H1 (cell line): ENCODE data around the gene CPA1. TPM values are rescaled to one million over a fixed set of nuclear protein-coding genes. Genes with fewer than 3 reads are reported as not detected.

Experiments used
- CTCF ChIA-PET: fragments of 300-600 bp; sonication (Branson Sonifier 250); formaldehyde crosslinking; loops from one replicate; lab custom pipeline; 2021; ENCODE audit not compliant: partially characterized antibody; lab: Charles Lee
- POLR2A ChIA-PET: fragments of 300-600 bp; sonication (Branson Sonifier 250); formaldehyde crosslinking; loops from one replicate; lab custom pipeline; 2021; ENCODE audit warnings: inconsistent platforms; ENCODE audit not compliant: partially characterized antibody; lab: Charles Lee
- DNase-seq, 2 experiments: peaks; one replicate each; pipeline versions ENCODE4 v3.0.0 to v3.0.0-alpha.2; 2010 to 2022; ENCODE audit warnings: low spot score in 2 of 2, low read depth in 1 of 2, mixed read lengths in 1 of 2
- FAIRE-seq: peaks from 2 replicates; lab custom pipeline; 2011; peaks lifted over from hg19 to GRCh38; lab: Jason Lieb, UNC
- H2AFZ ChIP-seq: 2 replicates; pipeline ENCODE4 v1.8.1; 2012; ENCODE audit warnings: low read length, inconsistent platforms
- H2AK5ac ChIP-seq: 2 replicates; pipeline ENCODE4 v1.6.1; 2013; ENCODE audit warnings: low read depth, low read length
- H2BK120ac ChIP-seq: replicated peaks from 2 replicates; pipeline ENCODE3; 2013; ENCODE audit warnings: low read depth, low read length, inconsistent platforms
- H2BK12ac ChIP-seq: 2 replicates; pipeline ENCODE4 v1.6.1; 2013; ENCODE audit warnings: low read depth, low read length
- H2BK15ac ChIP-seq: 2 replicates; pipeline ENCODE4 v1.6.1; 2013; ENCODE audit warnings: low read length
- H2BK20ac ChIP-seq: 2 replicates; pipeline ENCODE4 v1.6.1; 2013; ENCODE audit warnings: low read length
- H2BK5ac ChIP-seq: 2 replicates; pipeline ENCODE4 v1.6.1; 2013; ENCODE audit warnings: low read depth, low read length
- H3K14ac ChIP-seq: 2 replicates; pipeline ENCODE4 v1.6.1; 2013; ENCODE audit warnings: inconsistent platforms; ENCODE audit not compliant: insufficient read length
- H3K18ac ChIP-seq: 2 replicates; pipeline ENCODE4 v1.6.1; 2013; ENCODE audit warnings: low read length; ENCODE audit errors: extremely low read depth
- H3K23ac ChIP-seq: 2 replicates; pipeline ENCODE4 v1.6.1; 2013; ENCODE audit warnings: inconsistent platforms; ENCODE audit not compliant: insufficient read length
- H3K23me2 ChIP-seq: 2 replicates; pipeline ENCODE4 v1.6.1; 2013; ENCODE audit warnings: low read depth, low read length
- H3K27ac ChIP-seq: 2 replicates; pipeline ENCODE4 v1.6.1; 2011; ENCODE audit warnings: low read depth, low read length, inconsistent platforms
- H3K27me3 ChIP-seq, 4 experiments: replicated peaks in 1 of 4; 1 replicate in 1 of 4; 2 replicates in 3 of 4; pipeline versions ENCODE4 v1.6.1 to v1.8.1; 2011 to 2013; ENCODE audit warnings: low read length in 3 of 4, mild to moderate bottlenecking in 3 of 4, inconsistent platforms in 2 of 4, mixed read lengths in 2 of 4, moderate library complexity in 1 of 4; ENCODE audit not compliant: control insufficient read depth in 3 of 4, insufficient read depth in 3 of 4; ENCODE audit errors: extremely low read depth in 1 of 4
- H3K36me3 ChIP-seq, 4 experiments: 2 replicates each; pipeline versions ENCODE4 v1.6.1 to v1.8.1; 2011 to 2013; ENCODE audit warnings: mild to moderate bottlenecking in 4 of 4, low read length in 3 of 4, moderate library complexity in 2 of 4, control low read depth in 1 of 4, inconsistent platforms in 1 of 4; ENCODE audit not compliant: insufficient read depth in 4 of 4, control insufficient read depth in 2 of 4
- H3K4ac ChIP-seq: replicated peaks from 2 replicates; pipeline ENCODE3; 2013; ENCODE audit warnings: low read length, low read depth, mixed read lengths, inconsistent platforms; ENCODE audit not compliant: insufficient read length
- H3K4me1 ChIP-seq, 4 experiments: replicated peaks in 1 of 4; 1 replicate in 1 of 4; 2 replicates in 3 of 4; pipeline versions ENCODE4 v1.6.1 to v1.8.1; 2011 to 2013; ENCODE audit warnings: low read length in 3 of 4, inconsistent platforms in 2 of 4, mixed read lengths in 1 of 4; ENCODE audit not compliant: insufficient read depth in 4 of 4, control insufficient read depth in 3 of 4
- H3K4me2 ChIP-seq, 2 experiments: 2 replicates each; pipeline versions ENCODE4 v1.6.1 to v1.8.1; 2011 to 2013; ENCODE audit warnings: low read depth in 2 of 2, low read length in 2 of 2, control low read depth in 1 of 2, inconsistent platforms in 1 of 2, mild to moderate bottlenecking in 1 of 2; ENCODE audit not compliant: insufficient read depth in 1 of 2
- H3K4me3 ChIP-seq, 4 experiments: fragments of 200-600, 300-600 bp in 1 of 4; sonication (generic), shearing (Covaris generic), sonication (Bioruptor Twin) in 1 of 4; 2 replicates each; pipeline versions ENCODE4 v1.5.1 to v1.8.1; 2011 to 2016; ENCODE audit warnings: low read length in 4 of 4, low read depth in 3 of 4, control low read depth in 2 of 4, inconsistent platforms in 2 of 4, mild to moderate bottlenecking in 2 of 4, mixed read lengths in 1 of 4, moderate library complexity in 1 of 4; ENCODE audit not compliant: insufficient read depth in 2 of 4; ENCODE audit errors: extremely low read depth in 1 of 4
- H3K56ac ChIP-seq: replicated peaks from 2 replicates; pipeline ENCODE3; 2013; ENCODE audit warnings: low read depth, mild to moderate bottlenecking, mixed read lengths, low read length, inconsistent platforms; ENCODE audit not compliant: insufficient read length
- H3K79me1 ChIP-seq: 2 replicates; pipeline ENCODE4 v1.6.1; 2013; ENCODE audit warnings: low read depth, low read length, control low read depth
- H3K79me2 ChIP-seq, 2 experiments: 2 replicates each; pipeline versions ENCODE4 v1.6.1 to v1.8.1; 2012 to 2013; ENCODE audit warnings: low read length in 2 of 2, mild to moderate bottlenecking in 2 of 2, inconsistent platforms in 1 of 2; ENCODE audit not compliant: insufficient read depth in 2 of 2, control insufficient read depth in 1 of 2
- H3K9ac ChIP-seq, 4 experiments: replicated peaks in 1 of 4; 1 replicate in 1 of 4; 2 replicates in 3 of 4; pipeline versions ENCODE4 v1.6.1 to v1.8.1; 2011 to 2013; ENCODE audit warnings: low read depth in 3 of 4, low read length in 3 of 4, control low read depth in 2 of 4, mild to moderate bottlenecking in 2 of 4, moderate library complexity in 2 of 4, inconsistent platforms in 1 of 4; ENCODE audit errors: extremely low read depth in 1 of 4
- H3K9me3 ChIP-seq, 2 experiments: 2 replicates each; pipeline versions ENCODE4 v1.6.1 to v1.8.1; 2012 to 2013; ENCODE audit warnings: mild to moderate bottlenecking in 2 of 2, moderate library complexity in 2 of 2, control low read depth in 1 of 2, inconsistent platforms in 1 of 2, low read depth in 1 of 2, low read length in 1 of 2, mixed read lengths in 1 of 2; ENCODE audit not compliant: insufficient read depth in 2 of 2
- H4K20me1 ChIP-seq, 2 experiments: replicated peaks in 1 of 2; 2 replicates each; pipeline versions ENCODE3 to v1.8.1; 2011 to 2013; ENCODE audit warnings: inconsistent platforms in 2 of 2, low read length in 2 of 2, mild to moderate bottlenecking in 1 of 2; ENCODE audit not compliant: insufficient read depth in 2 of 2, control insufficient read depth in 1 of 2
- H4K5ac ChIP-seq: 2 replicates; pipeline ENCODE4 v1.6.1; 2013; ENCODE audit warnings: low read length, low read depth, mixed read lengths, inconsistent platforms; ENCODE audit not compliant: insufficient read length
- H4K8ac ChIP-seq: 2 replicates; pipeline ENCODE4 v1.8.0; 2013; ENCODE audit warnings: mild to moderate bottlenecking, moderate library complexity, low read length, inconsistent platforms; ENCODE audit not compliant: insufficient read depth; ENCODE audit errors: extremely low read depth
- H4K91ac ChIP-seq: replicated peaks from 2 replicates; pipeline ENCODE3; 2013; ENCODE audit warnings: low read length, mixed read lengths, inconsistent platforms; ENCODE audit not compliant: insufficient read length
- CEBPB ChIP-seq: IDR thresholded peaks from 2 replicates; pipeline ENCODE4 v1.6.1; 2012; ENCODE audit warnings: low read depth, low read length
- CREB1 ChIP-seq: IDR thresholded peaks from 2 replicates; pipeline ENCODE4 v1.6.1; 2012; ENCODE audit warnings: inconsistent platforms
- GABPA ChIP-seq: IDR thresholded peaks from 2 replicates; pipeline ENCODE4 v1.6.1; 2011; ENCODE audit warnings: mild to moderate bottlenecking, low read length, moderate library complexity, borderline replicate concordance; ENCODE audit not compliant: insufficient read depth
- KDM1A ChIP-seq: fragments of 200-600, 300-600 bp; sonication (generic); IDR thresholded peaks from 2 replicates; pipeline ENCODE4 v1.7.1; 2016; ENCODE audit warnings: mild to moderate bottlenecking, low read length, borderline replicate concordance
- KDM4A ChIP-seq: IDR thresholded peaks from one replicate; pipeline ENCODE4 v1.7.1; 2012; ENCODE audit warnings: low read depth, mild to moderate bottlenecking, moderate library complexity, low read length, inconsistent platforms; ENCODE audit not compliant: severe bottlenecking
- RXRA ChIP-seq: IDR thresholded peaks from 2 replicates; pipeline ENCODE4 v1.6.1; 2011; ENCODE audit warnings: low read depth, mild to moderate bottlenecking, low read length, moderate library complexity; ENCODE audit not compliant: insufficient read depth
- SAP30 ChIP-seq: fragments of 300-600 bp; sonication (generic); IDR thresholded peaks from 2 replicates; pipeline ENCODE4 v1.7.1; 2012; ENCODE audit warnings: low read length, moderate library complexity, mild to moderate bottlenecking, inconsistent platforms; ENCODE audit not compliant: insufficient read depth, insufficient replicate concordance
- WGBS, 2 experiments: shearing (Covaris generic) in 1 of 2; methylation state at CpG; one replicate each; pipeline versions ENCODE4 v1.1.6 to v1.1.7; 2013 to 2015; ENCODE audit warnings: low lambda C conversion rate in 2 of 2, mixed read lengths in 2 of 2, inconsistent platforms in 1 of 2, low coverage in 1 of 2, missing lambda C conversion rate in 1 of 2; ENCODE audit not compliant: insufficient replicate concordance in 2 of 2, insufficient coverage in 1 of 2, insufficient read length in 1 of 2; ENCODE audit errors: extremely low coverage in 1 of 2, missing lambda C conversion rate in 1 of 2; 5-methylcytosine and 5-hydroxymethylcytosine counted together
- polyA plus RNA-seq, 7 experiments: library from polyadenylated mRNA; depleted of rRNA in 3 of 7; stranded (reverse) in 5 of 7; unstranded in 2 of 7; fragments of >200 nt in 5 of 7; fragments of 200-250 nt in 2 of 7; gene quantifications; 1 replicate in 5 of 7; 2 replicates in 1 of 7; 4 replicates in 1 of 7; pipeline versions ENCODE4 v1.2.1 to v1.2.3, GENCODE V29; 2011 to 2013; ENCODE audit warnings: missing spikeins in 2 of 7, mixed read lengths in 2 of 7
- total RNA-seq: library from RNA; stranded (reverse); fragmentation: NEBNext Ultra II Directional; extraction: Animal tissue kit (Norgen Biotek cat#: 25700); gene quantifications from 2 replicates; pipeline ENCODE4 v1.2.1, GENCODE V29; 2021
- TF ChIP-seq, protein P1 (sequence below): IDR thresholded peaks from 2 replicates; pipeline ENCODE4 v1.6.1; 2012; ENCODE audit warnings: inconsistent platforms
- TF ChIP-seq, protein P2 (sequence below): IDR thresholded peaks from 2 replicates; pipeline ENCODE4 v1.6.1; 2012; ENCODE audit warnings: low read length, inconsistent platforms
- TF ChIP-seq, protein P3 (sequence below): IDR thresholded peaks from 2 replicates; pipeline ENCODE4 v1.6.1; 2011; ENCODE audit warnings: low read length, improper control_type of control experiment

CPA1 gene
- total and polyA plus RNA-seq, 2 of the 8 experiments (the other 6 are each of a cell fraction or from before 2014, with no cell fraction given), result not detected

DNA sequence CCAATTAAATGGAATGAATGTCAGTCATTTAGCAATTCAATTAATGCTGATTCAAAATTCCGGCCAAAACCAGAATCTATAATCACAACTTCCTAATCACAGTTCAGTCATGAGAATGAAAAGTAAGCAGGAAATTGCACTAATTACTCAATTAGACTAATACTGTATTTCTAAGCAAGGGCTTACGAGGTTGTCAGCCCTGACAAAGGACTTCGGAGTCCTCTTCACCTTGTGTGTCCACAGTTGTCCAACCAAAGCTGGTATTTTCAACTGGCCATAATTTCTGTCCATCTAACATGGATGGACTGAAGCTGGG, 17.4 kb downstream of the CPA1 start:
- no peak overlapping the region for H3K4me3 ChIP-seq
- no peak overlapping the region for H2BK20ac ChIP-seq
- no peak overlapping the region for H3K4me2 ChIP-seq
- H3K4ac ChIP-seq, result no peak overlapping the region
- ChIA-PET CTCF (interaction anchor here (0.5 to 2.3 kb wide), 2 partner anchors 17 to 118 kb away, joined by 3 to 11 read pairs; partner anchors contain the start of gene CPA1), POLR2A (no interaction called here)
- no peak overlapping the region for H2AK5ac ChIP-seq
- H3K27me3 ChIP-seq, result no peaks in the 10 kb centered on the region
- H3K18ac ChIP-seq, result no peak overlapping the region
- H3K56ac ChIP-seq, result no peak overlapping the region
- H3K9me3 ChIP-seq, result no peaks in the 10 kb centered on the region
- H2AFZ ChIP-seq, result no peak overlapping the region
- H3K27ac ChIP-seq, result no peak overlapping the region
- WGBS, 2 experiments, result 90% methylated on average over 3 of the region's 3 CpGs; no CpG with 5 or more reads in 1 of the 2 experiments
- no peak overlapping the region for H3K9ac ChIP-seq
- H4K5ac ChIP-seq, result no peak overlapping the region
- no peak overlapping the region for H2BK12ac ChIP-seq
- FAIRE-seq, result no peak
- H3K79me2 ChIP-seq, result no peaks in the 10 kb centered on the region
- TF ChIP-seq RXRA, result no peak
- TF ChIP-seq, protein P1, sequence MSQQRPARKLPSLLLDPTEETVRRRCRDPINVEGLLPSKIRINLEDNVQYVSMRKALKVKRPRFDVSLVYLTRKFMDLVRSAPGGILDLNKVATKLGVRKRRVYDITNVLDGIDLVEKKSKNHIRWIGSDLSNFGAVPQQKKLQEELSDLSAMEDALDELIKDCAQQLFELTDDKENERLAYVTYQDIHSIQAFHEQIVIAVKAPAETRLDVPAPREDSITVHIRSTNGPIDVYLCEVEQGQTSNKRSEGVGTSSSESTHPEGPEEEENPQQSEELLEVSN, result no peak
- TF ChIP-seq, protein P2, sequence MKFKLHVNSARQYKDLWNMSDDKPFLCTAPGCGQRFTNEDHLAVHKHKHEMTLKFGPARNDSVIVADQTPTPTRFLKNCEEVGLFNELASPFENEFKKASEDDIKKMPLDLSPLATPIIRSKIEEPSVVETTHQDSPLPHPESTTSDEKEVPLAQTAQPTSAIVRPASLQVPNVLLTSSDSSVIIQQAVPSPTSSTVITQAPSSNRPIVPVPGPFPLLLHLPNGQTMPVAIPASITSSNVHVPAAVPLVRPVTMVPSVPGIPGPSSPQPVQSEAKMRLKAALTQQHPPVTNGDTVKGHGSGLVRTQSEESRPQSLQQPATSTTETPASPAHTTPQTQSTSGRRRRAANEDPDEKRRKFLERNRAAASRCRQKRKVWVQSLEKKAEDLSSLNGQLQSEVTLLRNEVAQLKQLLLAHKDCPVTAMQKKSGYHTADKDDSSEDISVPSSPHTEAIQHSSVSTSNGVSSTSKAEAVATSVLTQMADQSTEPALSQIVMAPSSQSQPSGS, result no peak
- TF ChIP-seq KDM4A, result no peak
- TF ChIP-seq KDM1A, result no peak
- no peak for TF ChIP-seq CREB1
- TF ChIP-seq, protein P3, sequence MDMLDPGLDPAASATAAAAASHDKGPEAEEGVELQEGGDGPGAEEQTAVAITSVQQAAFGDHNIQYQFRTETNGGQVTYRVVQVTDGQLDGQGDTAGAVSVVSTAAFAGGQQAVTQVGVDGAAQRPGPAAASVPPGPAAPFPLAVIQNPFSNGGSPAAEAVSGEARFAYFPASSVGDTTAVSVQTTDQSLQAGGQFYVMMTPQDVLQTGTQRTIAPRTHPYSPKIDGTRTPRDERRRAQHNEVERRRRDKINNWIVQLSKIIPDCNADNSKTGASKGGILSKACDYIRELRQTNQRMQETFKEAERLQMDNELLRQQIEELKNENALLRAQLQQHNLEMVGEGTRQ, result no peak
- TF ChIP-seq GABPA, result no peak
- TF ChIP-seq CEBPB, result no peak
- no peak for TF ChIP-seq SAP30
- H3K36me3 ChIP-seq, result no peaks in the 10 kb centered on the region
- H4K8ac ChIP-seq, result no peak overlapping the region
- H3K79me1 ChIP-seq, result no peaks in the 10 kb centered on the region
- H3K14ac ChIP-seq, result no peak overlapping the region
- no peak overlapping the region for H2BK120ac ChIP-seq
- no peak overlapping the region for H4K91ac ChIP-seq
- H4K20me1 ChIP-seq, result no peaks in the 10 kb centered on the region
- peaks cover 0 to 2% (median 0%) of the 10 kb centered on the region in 4 experiments; a peak in 2 of 7 replicates for H3K4me1 ChIP-seq
- no peaks in the 10 kb centered on the region for H3K23me2 ChIP-seq
- H2BK5ac ChIP-seq, result no peak overlapping the region
- H2BK15ac ChIP-seq, result no peak overlapping the region
- DNase-seq, result no peak
- no peak overlapping the region for H3K23ac ChIP-seq
